GM06990 (cell line): ENCODE data around the gene PSMG2.
"Not testable (repeated sequence)": the region's sequence is repeated elsewhere in the genome, so short reads cannot be mapped to it uniquely, and the experiment has no call there.

Experiments
- DNase-seq: peaks from one replicate; pipeline ENCODE4 v3.0.0-alpha.2; 2011; ENCODE audit not compliant: insufficient read length; ENCODE audit errors: extremely low read depth
- H3K27me3 ChIP-seq: replicated peaks from 2 replicates; pipeline ENCODE4 v1.6.0; 2011; ENCODE audit warnings: low read length; ENCODE audit not compliant: control insufficient read depth, insufficient read depth
- H3K36me3 ChIP-seq: 2 replicates; pipeline ENCODE4 v1.5.1; 2011; ENCODE audit warnings: low read length; ENCODE audit not compliant: control insufficient read depth, insufficient read depth
- H3K4me3 ChIP-seq: replicated peaks from 2 replicates; pipeline ENCODE4 v1.5.1; 2011; ENCODE audit warnings: low read depth, mild to moderate bottlenecking, control low read depth, low read length
- TF ChIP-seq, protein P1 (sequence below): IDR thresholded peaks from 2 replicates; pipeline ENCODE4 v1.5.1; 2011; ENCODE audit warnings: low read length, control low read depth, mild to moderate bottlenecking, inconsistent platforms; ENCODE audit not compliant: insufficient read depth, poor library complexity, severe bottlenecking

Gene PSMG2

DNA sequence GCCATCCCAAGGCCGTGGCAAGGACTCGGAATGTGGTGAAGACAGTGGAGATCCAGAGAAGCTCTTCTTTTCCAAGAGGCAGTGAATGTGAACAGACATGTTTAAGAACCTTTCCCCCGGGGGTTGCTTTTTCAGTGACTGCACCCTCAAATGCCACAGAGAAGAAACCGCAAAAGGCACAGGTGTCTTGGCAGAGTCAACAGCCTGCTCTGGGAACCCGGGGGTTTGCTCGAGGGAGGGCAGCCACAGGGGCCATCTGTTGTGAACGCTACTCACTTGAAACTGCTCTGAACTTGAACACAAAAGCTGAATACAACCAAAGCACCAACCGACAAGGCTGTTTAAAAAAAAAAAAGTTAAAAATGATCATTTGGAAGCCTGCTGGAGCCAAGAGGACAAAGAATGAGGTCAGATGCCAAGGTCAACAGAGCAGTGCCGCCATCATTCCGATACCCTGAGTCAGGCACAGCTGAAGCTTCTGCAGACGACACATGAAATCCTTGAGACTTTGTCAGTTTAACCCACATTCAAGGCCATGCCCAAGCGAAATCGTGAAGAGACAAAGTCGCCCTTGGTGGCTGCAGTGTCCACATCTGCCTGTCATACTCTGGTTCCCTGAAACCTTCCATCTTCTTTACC is 47.4 kb downstream of the PSMG2 start:
- H3K4me3 ChIP-seq, result no peak overlapping the region
- H3K36me3 ChIP-seq, result no peaks in the 10 kb centered on the region
- DNase-seq, result peak; percentile 49
- TF ChIP-seq, protein P1, sequence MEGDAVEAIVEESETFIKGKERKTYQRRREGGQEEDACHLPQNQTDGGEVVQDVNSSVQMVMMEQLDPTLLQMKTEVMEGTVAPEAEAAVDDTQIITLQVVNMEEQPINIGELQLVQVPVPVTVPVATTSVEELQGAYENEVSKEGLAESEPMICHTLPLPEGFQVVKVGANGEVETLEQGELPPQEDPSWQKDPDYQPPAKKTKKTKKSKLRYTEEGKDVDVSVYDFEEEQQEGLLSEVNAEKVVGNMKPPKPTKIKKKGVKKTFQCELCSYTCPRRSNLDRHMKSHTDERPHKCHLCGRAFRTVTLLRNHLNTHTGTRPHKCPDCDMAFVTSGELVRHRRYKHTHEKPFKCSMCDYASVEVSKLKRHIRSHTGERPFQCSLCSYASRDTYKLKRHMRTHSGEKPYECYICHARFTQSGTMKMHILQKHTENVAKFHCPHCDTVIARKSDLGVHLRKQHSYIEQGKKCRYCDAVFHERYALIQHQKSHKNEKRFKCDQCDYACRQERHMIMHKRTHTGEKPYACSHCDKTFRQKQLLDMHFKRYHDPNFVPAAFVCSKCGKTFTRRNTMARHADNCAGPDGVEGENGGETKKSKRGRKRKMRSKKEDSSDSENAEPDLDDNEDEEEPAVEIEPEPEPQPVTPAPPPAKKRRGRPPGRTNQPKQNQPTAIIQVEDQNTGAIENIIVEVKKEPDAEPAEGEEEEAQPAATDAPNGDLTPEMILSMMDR, result no peak
- no peaks in the 10 kb centered on the region for H3K27me3 ChIP-seq

DNA sequence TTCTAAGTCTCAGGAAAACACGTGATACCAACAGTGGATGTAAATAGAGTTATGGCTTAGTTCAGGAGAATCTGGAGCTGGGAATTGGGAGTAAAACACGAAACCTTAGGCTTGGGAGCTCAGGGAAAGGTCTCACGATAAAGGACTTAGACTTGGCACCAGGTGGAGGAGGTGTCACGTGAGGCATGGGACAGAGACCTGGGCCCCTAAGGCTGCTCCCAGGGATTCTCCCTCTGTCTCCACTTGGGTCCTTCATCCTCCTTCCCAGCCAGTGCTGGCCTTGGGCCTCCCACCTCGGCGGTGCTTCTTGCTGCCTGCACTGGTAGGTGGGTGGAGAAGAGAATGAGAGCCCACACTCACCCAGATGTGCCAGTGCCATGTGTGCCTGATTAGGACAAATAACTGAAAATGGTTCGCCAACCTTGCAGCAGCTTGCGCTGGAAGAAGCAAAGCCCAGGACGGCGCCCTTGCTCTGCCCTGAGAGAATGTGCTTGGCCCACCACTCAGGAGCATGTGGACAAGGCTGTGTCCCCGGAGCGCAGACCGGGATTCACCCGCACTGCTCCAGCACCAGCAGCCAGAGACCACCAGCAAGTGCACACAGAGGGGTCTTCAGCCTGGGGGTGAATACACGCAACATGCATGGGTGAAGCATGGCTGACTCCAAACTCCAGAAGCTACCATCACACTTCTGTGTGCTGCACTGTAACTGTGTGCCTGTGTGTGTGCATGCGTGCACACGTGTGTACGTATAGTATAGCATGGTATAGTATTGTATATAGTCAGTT is 48.1 kb downstream of the PSMG2 start:
- Histone ChIP-seq H3K27me3 (no peaks in the 10 kb centered on the region), H3K36me3 (no peaks in the 10 kb centered on the region), H3K4me3 (no peak overlapping the region)
- TF ChIP-seq, protein P1, result no peak
- no peak for DNase-seq

- Histone ChIP-seq H3K4me3 (no peak overlapping the region), H3K27me3 (no peaks in the 10 kb centered on the region), H3K36me3 (no peaks in the 10 kb centered on the region)
- DNase-seq, result no peak
- TF ChIP-seq, protein P1, result no peak
Observed at GRCh38 chr18:12751503-12751884, 48.7 kb downstream of the PSMG2 start.

GRCh38 chr18:12751891-12752290 is 49.0 kb downstream of the PSMG2 start:
- TF ChIP-seq, protein P1, result no peak
- Histone ChIP-seq H3K36me3 (no peaks in the 10 kb centered on the region), H3K4me3 (no peak overlapping the region), H3K27me3 (no peaks in the 10 kb centered on the region)
- no peak for DNase-seq

- no peaks in the 10 kb centered on the region for H3K27me3 ChIP-seq
- TF ChIP-seq, protein P1, result no peak
- H3K36me3 ChIP-seq, result no peaks in the 10 kb centered on the region
- no peak for DNase-seq
- no peak overlapping the region for H3K4me3 ChIP-seq
Observed at GRCh38 chr18:12754511-12754910, 51.7 kb downstream of the PSMG2 start.

GRCh38 chr18:12755606-12756005 is 52.8 kb downstream of the PSMG2 start:
- H3K4me3 ChIP-seq, H3K27me3 ChIP-seq, DNase-seq, H3K36me3 ChIP-seq: not testable (repeated sequence)

- H3K4me3 ChIP-seq, H3K36me3 ChIP-seq, H3K27me3 ChIP-seq, DNase-seq: not testable (repeated sequence)
Observed at GRCh38 chr18:12756619-12757239, 53.9 kb downstream of the PSMG2 start.

DNA sequence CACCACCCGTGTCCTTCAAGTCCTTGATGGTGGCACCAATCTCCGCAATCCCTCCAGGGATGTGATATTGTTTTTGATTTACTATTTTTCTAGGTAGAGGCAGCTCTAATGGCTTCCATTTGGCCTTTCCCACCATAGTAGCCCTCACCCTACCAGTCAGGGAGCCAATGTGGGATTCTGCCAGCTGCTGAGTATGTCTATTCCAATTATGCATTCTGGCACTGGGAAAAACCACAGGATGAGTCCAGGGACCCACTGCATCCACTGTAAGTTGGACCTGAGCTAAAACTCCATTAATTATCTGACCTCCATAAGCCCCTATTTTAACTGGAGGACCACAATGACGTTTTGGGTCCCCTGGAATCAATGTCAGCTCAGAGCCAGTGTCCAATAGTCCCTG is 55.7 kb downstream of the PSMG2 start:
- H3K36me3 ChIP-seq, H3K27me3 ChIP-seq, H3K4me3 ChIP-seq, DNase-seq: not testable (repeated sequence)
